MM.1S (cell line): ENCODE measurements around the gene STK16.

Experiments
- DNase-seq: peaks from one replicate; pipeline ENCODE4 v3.0.0-alpha.2; 2015
- H2AFZ ChIP-seq: fragments of 300-600 bp; sonication (generic); 2 replicates; pipeline ENCODE4 v1.6.0; 2016; ENCODE audit warnings: antibody characterized with exemption, low read length
- H3F3A ChIP-seq: fragments of 300-600 bp; sonication (generic); 2 replicates; pipeline ENCODE4 v1.6.1; 2016; ENCODE audit warnings: mild to moderate bottlenecking, antibody characterized with exemption, low read length, moderate library complexity, mixed read lengths; ENCODE audit not compliant: insufficient read depth
- H3K27ac ChIP-seq: fragments of 300-600 bp; sonication (generic); 2 replicates; pipeline ENCODE4 v1.5.1; 2016; ENCODE audit warnings: mild to moderate bottlenecking, low read length
- H3K27me3 ChIP-seq: fragments of 300-600 bp; sonication (generic); replicated peaks from 2 replicates; pipeline ENCODE4 v1.6.0; 2016; ENCODE audit warnings: low read length; ENCODE audit not compliant: insufficient read depth
- H3K36me3 ChIP-seq: fragments of 300-600 bp; sonication (generic); replicated peaks from 2 replicates; pipeline ENCODE4 v1.6.1; 2016; ENCODE audit warnings: mild to moderate bottlenecking, low read length, mixed read lengths; ENCODE audit not compliant: insufficient read depth
- H3K4me1 ChIP-seq: fragments of 300-600 bp; sonication (generic); 2 replicates; pipeline ENCODE4 v1.6.1; 2016; ENCODE audit warnings: low read length, mixed read lengths
- H3K4me2 ChIP-seq: fragments of 300-600 bp; sonication (generic); 2 replicates; pipeline ENCODE4 v1.6.0; 2016; ENCODE audit warnings: low read depth, low read length
- H3K4me3 ChIP-seq: fragments of 300-600 bp; sonication (generic); 2 replicates; pipeline ENCODE4 v1.5.1; 2016; ENCODE audit warnings: low read length, mixed read lengths
- H3K79me2 ChIP-seq: fragments of 300-600 bp; sonication (generic); 2 replicates; pipeline ENCODE4 v1.6.1; 2016; ENCODE audit warnings: mixed run types, low read length, mixed read lengths
- H3K9ac ChIP-seq: fragments of 300-600 bp; sonication (generic); 2 replicates; pipeline ENCODE4 v1.6.1; 2016; ENCODE audit warnings: low read length, mixed read lengths
- H3K9me2 ChIP-seq: fragments of 300-600 bp; sonication (generic); replicated peaks from 2 replicates; pipeline ENCODE4 v1.6.1; 2016; ENCODE audit warnings: mild to moderate bottlenecking, low read length, mixed read lengths; ENCODE audit not compliant: insufficient read depth
- H3K9me3 ChIP-seq: fragments of 300-600 bp; sonication (generic); replicated peaks from 2 replicates; pipeline ENCODE4 v1.6.1; 2016; ENCODE audit warnings: mild to moderate bottlenecking, low read length, mixed read lengths; ENCODE audit not compliant: insufficient read depth
- H4K20me1 ChIP-seq: fragments of 300-600 bp; sonication (generic); 2 replicates; pipeline ENCODE4 v1.6.1; 2016; ENCODE audit warnings: mild to moderate bottlenecking, low read length, moderate library complexity, mixed read lengths; ENCODE audit not compliant: insufficient read depth
- CTCF ChIP-seq: fragments of 300-600 bp; sonication (generic); IDR thresholded peaks from 2 replicates; pipeline ENCODE4 v1.5.1; 2016; ENCODE audit warnings: antibody characterized with exemption, low read length, mixed read lengths
- EZH2 ChIP-seq: fragments of 300-600 bp; sonication (generic); optimal IDR thresholded peaks from 2 replicates; pipeline ENCODE3; 2017; ENCODE audit warnings: low read depth, mild to moderate bottlenecking, antibody characterized with exemption, low read length, mixed read lengths
- EZH2phosphoT487 ChIP-seq: fragments of 300-600 bp; sonication (generic); IDR thresholded peaks from 2 replicates; pipeline ENCODE4 v1.6.1; 2018; ENCODE audit warnings: antibody characterized with exemption, low read length

The STK16 gene

DNA sequence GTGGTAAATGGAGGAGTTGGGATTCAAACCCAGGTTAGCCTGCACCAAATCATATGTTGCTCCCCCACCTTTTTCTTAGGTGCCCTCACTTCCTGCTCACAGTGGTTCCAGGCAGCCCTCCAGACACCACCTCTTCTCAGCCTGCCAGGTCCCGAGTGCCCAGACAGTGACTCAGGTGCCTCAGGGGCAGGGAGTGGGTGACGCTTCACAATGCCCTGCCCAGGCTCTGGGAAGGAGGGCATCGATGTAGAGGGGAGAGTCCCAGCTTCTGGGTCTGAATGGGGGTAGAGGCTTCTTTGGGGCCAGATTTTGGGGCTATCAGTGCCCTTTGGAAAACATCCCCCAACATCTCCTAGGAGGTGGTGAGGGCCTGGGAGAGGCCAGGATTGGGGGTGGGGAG is 28.7 kb downstream of the STK16 start:
- H3K9ac ChIP-seq, result no peak overlapping the region
- no peak overlapping the region for H3K4me3 ChIP-seq
- H3K9me3 ChIP-seq, result no peaks in the 10 kb centered on the region
- no peak overlapping the region for H3K4me2 ChIP-seq
- H4K20me1 ChIP-seq, result no peaks in the 10 kb centered on the region
- H3K4me1 ChIP-seq, result peaks cover 16% of the 10 kb centered on the region
- H3K79me2 ChIP-seq, result no peaks in the 10 kb centered on the region
- H3K27ac ChIP-seq, result no peak overlapping the region
- H3K9me2 ChIP-seq, result no peaks in the 10 kb centered on the region
- no peak overlapping the region for H2AFZ ChIP-seq
- no peaks in the 10 kb centered on the region for H3K36me3 ChIP-seq
- TF ChIP-seq EZH2 (no peak), EZH2phosphoT487 (no peak), CTCF (no peak)
- no peak for DNase-seq
- H3K27me3 ChIP-seq, result no peaks in the 10 kb centered on the region
- H3F3A ChIP-seq, result peaks cover 10% of the 10 kb centered on the region

- no peak for TF ChIP-seq EZH2phosphoT487
- no peak for TF ChIP-seq EZH2
- TF ChIP-seq CTCF, result no peak
- Histone ChIP-seq H3K79me2 (no peaks in the 10 kb centered on the region), H3K9me3 (no peaks in the 10 kb centered on the region), H2AFZ (no peak overlapping the region), H3K36me3 (no peaks in the 10 kb centered on the region), H3F3A (peaks cover 11% of the 10 kb centered on the region), H3K9me2 (no peaks in the 10 kb centered on the region), H3K4me2 (no peak overlapping the region), H3K4me3 (no peak overlapping the region), H3K27ac (no peak overlapping the region), H3K4me1 (peaks cover 16% of the 10 kb centered on the region), H4K20me1 (no peaks in the 10 kb centered on the region), H3K27me3 (no peaks in the 10 kb centered on the region), H3K9ac (no peak overlapping the region)
- DNase-seq, result no peak
Observed at GRCh38 chr2:219274361-219274921, 29.2 kb downstream of the STK16 start.

- Histone ChIP-seq H3K4me3 (peak overlapping the region; percentile 62), H3K27ac (peak overlapping the region; percentile 88), H3K27me3 (no peaks in the 10 kb centered on the region), H2AFZ (peak overlapping the region; percentile 95), H3F3A (peaks cover 15% of the 10 kb centered on the region), H3K4me1 (peaks cover 21% of the 10 kb centered on the region), H3K9ac (peak overlapping the region; percentile 78), H3K79me2 (peaks cover 10% of the 10 kb centered on the region), H3K9me2 (no peaks in the 10 kb centered on the region), H3K36me3 (no peaks in the 10 kb centered on the region), H4K20me1 (no peaks in the 10 kb centered on the region), H3K4me2 (peak overlapping the region; percentile 81), H3K9me3 (no peaks in the 10 kb centered on the region)
- peak; percentile 75 for DNase-seq
- TF ChIP-seq EZH2phosphoT487 (no peak), CTCF (peak; percentile 98)
Observed at GRCh38 chr2:219277703-219278654, 32.7 kb downstream of the STK16 start.
